Ascending aorta (tissue), 2 donors: Measurements from ENCODE around the gene CLMN. TPM values are rescaled to one million over a fixed set of nuclear protein-coding genes. Genes with fewer than 3 reads are reported as not detected.
"Not testable (repeated sequence)": the region's sequence is repeated elsewhere in the genome, so short reads cannot be mapped to it uniquely, and the experiment has no call there.

Experiments
- DNase-seq, 2 donors: peaks; one replicate each; pipeline ENCODE4 v3.0.0-alpha.2; 2019; ENCODE audit warnings: low spot score in 2 of 2
- H3K27ac ChIP-seq, 2 donors: fragments of 200-600 bp; sonication (generic); one replicate each; pipeline ENCODE4 v1.5.1; 2016 to 2017; ENCODE audit warnings: mild to moderate bottlenecking in 1 of 2
- H3K27me3 ChIP-seq: fragments of 200-600 bp; sonication (generic); one replicate; pipeline ENCODE4 v1.5.1; 2017
- H3K36me3 ChIP-seq, 2 donors: fragments of 200-600 bp; sonication (generic); one replicate each; pipeline ENCODE4 v1.5.1; 2016
- H3K4me1 ChIP-seq, 2 donors: fragments of 200-600 bp; sonication (generic); one replicate each; pipeline ENCODE4 v1.5.1; 2016 to 2017; ENCODE audit warnings: mild to moderate bottlenecking in 1 of 2
- H3K4me3 ChIP-seq, 2 donors: fragments of 200-600 bp; sonication (generic); one replicate each; pipeline ENCODE4 v1.5.1; 2016 to 2017; ENCODE audit warnings: mild to moderate bottlenecking in 1 of 2
- H3K9me3 ChIP-seq, 2 donors: fragments of 200-600 bp; sonication (generic); one replicate each; pipeline ENCODE4 v1.5.1; 2016
- CTCF ChIP-seq, 3 experiments: fragments of 200-600 bp in 2 of 3; fragments of 450-650 bp in 1 of 3; sonication (generic) in 2 of 3; IDR thresholded peaks; one replicate each; pipeline ENCODE4 v1.5.1; 2016 to 2019; ENCODE audit warnings: antibody characterized with exemption in 3 of 3, mild to moderate bottlenecking in 1 of 3, moderate library complexity in 1 of 3
- intact Hi-C: fragments of 100-400 bp; cut with DNase I; formaldehyde crosslinking; loops from one replicate; pipeline ENCODE4 v1.15.1; 2023
- total RNA-seq: library from RNA; depleted of rRNA; stranded (reverse); fragments of >200 nt; gene quantifications from one replicate; pipeline ENCODE4 v1.1.0, GENCODE V29; 2016

Gene CLMN
- total RNA-seq, 1 donor from 2014 or later = 4.7 TPM

- H3K36me3 ChIP-seq = no peaks in the 10 kb centered on the region
- H3K27ac ChIP-seq = no peak overlapping the region
- no peak for TF ChIP-seq CTCF (IDR thresholded peaks at IDR 0.05)
- DNase-seq = no peak
- H3K9me3 ChIP-seq = no peaks in the 10 kb centered on the region
- no peak overlapping the region for H3K4me3 ChIP-seq
- intact Hi-C loops = no loop called here
- H3K27me3 ChIP-seq = no peaks in the 10 kb centered on the region
- no peaks in the 10 kb centered on the region for H3K4me1 ChIP-seq
Measured at GRCh38 chr14:95182379-95182778, 137.3 kb downstream of the CLMN start.

- H3K4me1 ChIP-seq = no peaks in the 10 kb centered on the region
- H3K27me3 ChIP-seq = no peaks in the 10 kb centered on the region
- no peaks in the 10 kb centered on the region for H3K36me3 ChIP-seq
- no peak for DNase-seq
- no peak for TF ChIP-seq CTCF (IDR thresholded peaks at IDR 0.05)
- no peak overlapping the region for H3K4me3 ChIP-seq
- no peaks in the 10 kb centered on the region for H3K9me3 ChIP-seq
- intact Hi-C loops = no loop called here
- no peak overlapping the region for H3K27ac ChIP-seq
Measured at GRCh38 chr14:95180966-95181741, 138.6 kb downstream of the CLMN start.

- H3K4me1 ChIP-seq, H3K27ac ChIP-seq, H3K9me3 ChIP-seq, H3K36me3 ChIP-seq, H3K27me3 ChIP-seq, intact Hi-C loops, H3K4me3 ChIP-seq, DNase-seq: not testable (repeated sequence)
Measured at GRCh38 chr14:95175670-95176069, 144.0 kb downstream of the CLMN start.

GRCh38 chr14:95174184-95174792, 145.4 kb downstream of the CLMN start:
- Histone ChIP-seq H3K4me3 (no peak overlapping the region), H3K27ac (no peak overlapping the region), H3K4me1 (no peaks in the 10 kb centered on the region), H3K27me3 (no peaks in the 10 kb centered on the region), H3K9me3 (no peaks in the 10 kb centered on the region), H3K36me3 (no peaks in the 10 kb centered on the region)
- no peak for TF ChIP-seq CTCF (IDR thresholded peaks at IDR 0.05)
- DNase-seq = no peak
- intact Hi-C loops = no loop called here

GRCh38 chr14:95173518-95173917, 146.2 kb downstream of the CLMN start:
- DNase-seq = no peak
- Histone ChIP-seq H3K36me3 (no peaks in the 10 kb centered on the region), H3K27ac (no peak overlapping the region), H3K4me1 (no peaks in the 10 kb centered on the region), H3K27me3 (no peaks in the 10 kb centered on the region), H3K9me3 (no peaks in the 10 kb centered on the region), H3K4me3 (no peak overlapping the region)
- intact Hi-C loops = no loop called here
- TF ChIP-seq CTCF (IDR thresholded peaks at IDR 0.05) = no peak

GRCh38 chr14:95167177-95167576, 152.5 kb downstream of the CLMN start:
- no peaks in the 10 kb centered on the region for H3K4me1 ChIP-seq
- H3K4me3 ChIP-seq = no peak overlapping the region
- H3K27ac ChIP-seq = no peak overlapping the region
- H3K27me3 ChIP-seq = no peaks in the 10 kb centered on the region
- TF ChIP-seq CTCF (IDR thresholded peaks at IDR 0.05) = no peak
- H3K9me3 ChIP-seq = no peaks in the 10 kb centered on the region
- no peaks in the 10 kb centered on the region for H3K36me3 ChIP-seq
- DNase-seq = no peak
- intact Hi-C loops = no loop called here
